ENCODE measurements around the gene L3MBTL4. TPM values are rescaled to one million over a fixed set of nuclear protein-coding genes. Genes with fewer than 3 reads are reported as not detected.
"Not testable (repeated sequence)": the region's sequence is repeated elsewhere in the genome, so short reads cannot be mapped to it uniquely, and the experiment has no call there.

Gene L3MBTL4
- 0.68 and 1.1 TPM in 2 replicates for total RNA-seq

GRCh38 chr18:6414723-6415417 lies at the start of gene L3MBTL4:
Gene L3MBTL4, minus strand, starts transcription at chr18:6414911. Its CDS starts 103,286 bp downstream, at chr18:6311625.
- intact Hi-C loops (cut with micrococcal nuclease), result loop anchor here (1.0 to 10.0 kb wide), 2 partner anchors 411 to 1120 kb away; partner anchors contain the start of gene ZBTB14

- intact Hi-C loops (cut with micrococcal nuclease), result no loop called here
Observed at GRCh38 chr18:6452194-6452593, 37.5 kb upstream of the L3MBTL4 start.

GRCh38 chr18:6449213-6449612 lies 34.5 kb upstream of the L3MBTL4 start:
- intact Hi-C loops (cut with micrococcal nuclease), result no loop called here

- intact Hi-C loops (cut with micrococcal nuclease), result no loop called here
Observed at GRCh38 chr18:6444466-6445228, 29.9 kb upstream of the L3MBTL4 start.

- intact Hi-C loops (cut with micrococcal nuclease), result no loop called here
Observed at GRCh38 chr18:6441200-6441599, 26.5 kb upstream of the L3MBTL4 start.

GRCh38 chr18:6437937-6438818 lies 23.5 kb upstream of the L3MBTL4 start:
- intact Hi-C loops (cut with micrococcal nuclease), result no loop called here

- intact Hi-C loops (cut with micrococcal nuclease), result no loop called here
Observed at GRCh38 chr18:6435731-6436130, 21.0 kb upstream of the L3MBTL4 start.

- intact Hi-C loops (cut with micrococcal nuclease), result no loop called here
Observed at GRCh38 chr18:6434987-6435709, 20.4 kb upstream of the L3MBTL4 start.

GRCh38 chr18:6434481-6434880 lies 19.8 kb upstream of the L3MBTL4 start:
- intact Hi-C loops (cut with micrococcal nuclease), result no loop called here

GRCh38 chr18:6431659-6432318 lies 17.1 kb upstream of the L3MBTL4 start:
- intact Hi-C loops (cut with micrococcal nuclease), result no loop called here

GRCh38 chr18:6428851-6429395 lies 14.2 kb upstream of the L3MBTL4 start:
- intact Hi-C loops (cut with micrococcal nuclease), result no loop called here

- intact Hi-C loops (cut with micrococcal nuclease), result no loop called here
Observed at GRCh38 chr18:6427286-6427685, 12.6 kb upstream of the L3MBTL4 start.

GRCh38 chr18:6423289-6423688 lies 8.6 kb upstream of the L3MBTL4 start:
- intact Hi-C loops (cut with micrococcal nuclease), result no loop called here

- intact Hi-C loops (cut with micrococcal nuclease), result loop anchor here (1.0 to 10.0 kb wide), 2 partner anchors 410 to 1119 kb away; partner anchors contain the start of gene ZBTB14
Observed at GRCh38 chr18:6414118-6414722, 491 bp downstream of the L3MBTL4 start.

- intact Hi-C loops (cut with micrococcal nuclease), result loop anchor here (1.0 to 10.0 kb wide), 2 partner anchors 409 to 1119 kb away; partner anchors contain the start of gene ZBTB14
Observed at GRCh38 chr18:6413579-6414117, 1.1 kb downstream of the L3MBTL4 start.

GRCh38 chr18:6412933-6413472 lies 1.7 kb downstream of the L3MBTL4 start:
- intact Hi-C loops (cut with micrococcal nuclease), result loop anchor here (10.0 kb wide), 1 partner anchor 1118 kb away; the partner anchor contains the start of gene ZBTB14

- intact Hi-C loops (cut with micrococcal nuclease), result loop anchor here (10.0 kb wide), 1 partner anchor 1117 kb away; the partner anchor contains the start of gene ZBTB14
Observed at GRCh38 chr18:6411382-6411781, 3.3 kb downstream of the L3MBTL4 start.

GRCh38 chr18:6409933-6410332 lies 4.8 kb downstream of the L3MBTL4 start:
- intact Hi-C loops (cut with micrococcal nuclease), result loop anchor here (10.0 kb wide), 1 partner anchor 1115 kb away; the partner anchor contains the start of gene ZBTB14

- intact Hi-C loops (cut with micrococcal nuclease), result not testable (repeated sequence)
Observed at GRCh38 chr18:6408543-6408942, 6.2 kb downstream of the L3MBTL4 start.
